H1 (cell line): ENCODE results near the gene SCAF1. TPM values are rescaled to one million over a fixed set of nuclear protein-coding genes. Genes with fewer than 3 reads are reported as not detected.

Source experiments
- CTCF ChIA-PET: fragments of 300-600 bp; sonication (Branson Sonifier 250); formaldehyde crosslinking; loops from one replicate; lab custom pipeline; 2021; ENCODE audit not compliant: partially characterized antibody; lab: Charles Lee
- POLR2A ChIA-PET: fragments of 300-600 bp; sonication (Branson Sonifier 250); formaldehyde crosslinking; loops from one replicate; lab custom pipeline; 2021; ENCODE audit warnings: inconsistent platforms; ENCODE audit not compliant: partially characterized antibody; lab: Charles Lee
- DNase-seq, 2 experiments: peaks; one replicate each; pipeline versions ENCODE4 v3.0.0 to v3.0.0-alpha.2; 2010 to 2022; ENCODE audit warnings: low spot score in 2 of 2, low read depth in 1 of 2, mixed read lengths in 1 of 2
- FAIRE-seq: peaks from 2 replicates; lab custom pipeline; 2011; peaks lifted over from hg19 to GRCh38; lab: Jason Lieb, UNC
- H2AFZ ChIP-seq: 2 replicates; pipeline ENCODE4 v1.8.1; 2012; ENCODE audit warnings: low read length, inconsistent platforms
- H2AK5ac ChIP-seq: 2 replicates; pipeline ENCODE4 v1.6.1; 2013; ENCODE audit warnings: low read depth, low read length
- H2BK120ac ChIP-seq: replicated peaks from 2 replicates; pipeline ENCODE3; 2013; ENCODE audit warnings: low read depth, low read length, inconsistent platforms
- H2BK12ac ChIP-seq: 2 replicates; pipeline ENCODE4 v1.6.1; 2013; ENCODE audit warnings: low read depth, low read length
- H2BK15ac ChIP-seq: 2 replicates; pipeline ENCODE4 v1.6.1; 2013; ENCODE audit warnings: low read length
- H2BK20ac ChIP-seq: 2 replicates; pipeline ENCODE4 v1.6.1; 2013; ENCODE audit warnings: low read length
- H2BK5ac ChIP-seq: 2 replicates; pipeline ENCODE4 v1.6.1; 2013; ENCODE audit warnings: low read depth, low read length
- H3K14ac ChIP-seq: 2 replicates; pipeline ENCODE4 v1.6.1; 2013; ENCODE audit warnings: inconsistent platforms; ENCODE audit not compliant: insufficient read length
- H3K18ac ChIP-seq: 2 replicates; pipeline ENCODE4 v1.6.1; 2013; ENCODE audit warnings: low read length; ENCODE audit errors: extremely low read depth
- H3K23ac ChIP-seq: 2 replicates; pipeline ENCODE4 v1.6.1; 2013; ENCODE audit warnings: inconsistent platforms; ENCODE audit not compliant: insufficient read length
- H3K23me2 ChIP-seq: 2 replicates; pipeline ENCODE4 v1.6.1; 2013; ENCODE audit warnings: low read depth, low read length
- H3K27ac ChIP-seq: 2 replicates; pipeline ENCODE4 v1.6.1; 2011; ENCODE audit warnings: low read depth, low read length, inconsistent platforms
- H3K27me3 ChIP-seq, 4 experiments: replicated peaks in 1 of 4; 1 replicate in 1 of 4; 2 replicates in 3 of 4; pipeline versions ENCODE4 v1.6.1 to v1.8.1; 2011 to 2013; ENCODE audit warnings: low read length in 3 of 4, mild to moderate bottlenecking in 3 of 4, inconsistent platforms in 2 of 4, mixed read lengths in 2 of 4, moderate library complexity in 1 of 4; ENCODE audit not compliant: control insufficient read depth in 3 of 4, insufficient read depth in 3 of 4; ENCODE audit errors: extremely low read depth in 1 of 4
- H3K36me3 ChIP-seq, 4 experiments: 2 replicates each; pipeline versions ENCODE4 v1.6.1 to v1.8.1; 2011 to 2013; ENCODE audit warnings: mild to moderate bottlenecking in 4 of 4, low read length in 3 of 4, moderate library complexity in 2 of 4, control low read depth in 1 of 4, inconsistent platforms in 1 of 4; ENCODE audit not compliant: insufficient read depth in 4 of 4, control insufficient read depth in 2 of 4
- H3K4ac ChIP-seq: replicated peaks from 2 replicates; pipeline ENCODE3; 2013; ENCODE audit warnings: low read length, low read depth, mixed read lengths, inconsistent platforms; ENCODE audit not compliant: insufficient read length
- H3K4me1 ChIP-seq, 4 experiments: replicated peaks in 1 of 4; 1 replicate in 1 of 4; 2 replicates in 3 of 4; pipeline versions ENCODE4 v1.6.1 to v1.8.1; 2011 to 2013; ENCODE audit warnings: low read length in 3 of 4, inconsistent platforms in 2 of 4, mixed read lengths in 1 of 4; ENCODE audit not compliant: insufficient read depth in 4 of 4, control insufficient read depth in 3 of 4
- H3K4me2 ChIP-seq, 2 experiments: 2 replicates each; pipeline versions ENCODE4 v1.6.1 to v1.8.1; 2011 to 2013; ENCODE audit warnings: low read depth in 2 of 2, low read length in 2 of 2, control low read depth in 1 of 2, inconsistent platforms in 1 of 2, mild to moderate bottlenecking in 1 of 2; ENCODE audit not compliant: insufficient read depth in 1 of 2
- H3K4me3 ChIP-seq, 4 experiments: fragments of 200-600, 300-600 bp in 1 of 4; sonication (generic), shearing (Covaris generic), sonication (Bioruptor Twin) in 1 of 4; 2 replicates each; pipeline versions ENCODE4 v1.5.1 to v1.8.1; 2011 to 2016; ENCODE audit warnings: low read length in 4 of 4, low read depth in 3 of 4, control low read depth in 2 of 4, inconsistent platforms in 2 of 4, mild to moderate bottlenecking in 2 of 4, mixed read lengths in 1 of 4, moderate library complexity in 1 of 4; ENCODE audit not compliant: insufficient read depth in 2 of 4; ENCODE audit errors: extremely low read depth in 1 of 4
- H3K56ac ChIP-seq: replicated peaks from 2 replicates; pipeline ENCODE3; 2013; ENCODE audit warnings: low read depth, mild to moderate bottlenecking, mixed read lengths, low read length, inconsistent platforms; ENCODE audit not compliant: insufficient read length
- H3K79me1 ChIP-seq: 2 replicates; pipeline ENCODE4 v1.6.1; 2013; ENCODE audit warnings: low read depth, low read length, control low read depth
- H3K79me2 ChIP-seq, 2 experiments: 2 replicates each; pipeline versions ENCODE4 v1.6.1 to v1.8.1; 2012 to 2013; ENCODE audit warnings: low read length in 2 of 2, mild to moderate bottlenecking in 2 of 2, inconsistent platforms in 1 of 2; ENCODE audit not compliant: insufficient read depth in 2 of 2, control insufficient read depth in 1 of 2
- H3K9ac ChIP-seq, 4 experiments: replicated peaks in 1 of 4; 1 replicate in 1 of 4; 2 replicates in 3 of 4; pipeline versions ENCODE4 v1.6.1 to v1.8.1; 2011 to 2013; ENCODE audit warnings: low read depth in 3 of 4, low read length in 3 of 4, control low read depth in 2 of 4, mild to moderate bottlenecking in 2 of 4, moderate library complexity in 2 of 4, inconsistent platforms in 1 of 4; ENCODE audit errors: extremely low read depth in 1 of 4
- H3K9me3 ChIP-seq, 2 experiments: 2 replicates each; pipeline versions ENCODE4 v1.6.1 to v1.8.1; 2012 to 2013; ENCODE audit warnings: mild to moderate bottlenecking in 2 of 2, moderate library complexity in 2 of 2, control low read depth in 1 of 2, inconsistent platforms in 1 of 2, low read depth in 1 of 2, low read length in 1 of 2, mixed read lengths in 1 of 2; ENCODE audit not compliant: insufficient read depth in 2 of 2
- H4K20me1 ChIP-seq, 2 experiments: replicated peaks in 1 of 2; 2 replicates each; pipeline versions ENCODE3 to v1.8.1; 2011 to 2013; ENCODE audit warnings: inconsistent platforms in 2 of 2, low read length in 2 of 2, mild to moderate bottlenecking in 1 of 2; ENCODE audit not compliant: insufficient read depth in 2 of 2, control insufficient read depth in 1 of 2
- H4K5ac ChIP-seq: 2 replicates; pipeline ENCODE4 v1.6.1; 2013; ENCODE audit warnings: low read length, low read depth, mixed read lengths, inconsistent platforms; ENCODE audit not compliant: insufficient read length
- H4K8ac ChIP-seq: 2 replicates; pipeline ENCODE4 v1.8.0; 2013; ENCODE audit warnings: mild to moderate bottlenecking, moderate library complexity, low read length, inconsistent platforms; ENCODE audit not compliant: insufficient read depth; ENCODE audit errors: extremely low read depth
- H4K91ac ChIP-seq: replicated peaks from 2 replicates; pipeline ENCODE3; 2013; ENCODE audit warnings: low read length, mixed read lengths, inconsistent platforms; ENCODE audit not compliant: insufficient read length
- ATF2 ChIP-seq: IDR thresholded peaks from 2 replicates; pipeline ENCODE4 v1.6.1; 2012; ENCODE audit warnings: low read length, inconsistent platforms
- CBX8 ChIP-seq: fragments of 300-800, 300-1000 bp; sonication (generic); IDR thresholded peaks from 2 replicates; pipeline ENCODE4 v1.7.1; 2016; ENCODE audit warnings: low read depth, low read length, borderline replicate concordance
- CHD1 ChIP-seq: IDR thresholded peaks from 2 replicates; pipeline ENCODE4 v1.6.1; 2012; ENCODE audit warnings: low read depth, low read length, improper control_type of control experiment
- POU5F1 ChIP-seq: IDR thresholded peaks from 2 replicates; pipeline ENCODE4 v1.6.1; 2011; ENCODE audit warnings: low read depth, mild to moderate bottlenecking, low read length, moderate library complexity
- SRF ChIP-seq: IDR thresholded peaks from 2 replicates; pipeline ENCODE4 v1.6.1; 2011; ENCODE audit warnings: mild to moderate bottlenecking, low read depth, low read length, moderate library complexity
- TCF12 ChIP-seq: IDR thresholded peaks from 2 replicates; pipeline ENCODE4 v1.6.1; 2011; ENCODE audit warnings: low read depth, mild to moderate bottlenecking, low read length
- TEAD4 ChIP-seq: IDR thresholded peaks from 2 replicates; pipeline ENCODE4 v1.6.1; 2012; ENCODE audit warnings: low read depth, low read length, inconsistent platforms, mixed read lengths
- WGBS, 2 experiments: shearing (Covaris generic) in 1 of 2; methylation state at CpG; one replicate each; pipeline versions ENCODE4 v1.1.6 to v1.1.7; 2013 to 2015; ENCODE audit warnings: low lambda C conversion rate in 2 of 2, mixed read lengths in 2 of 2, inconsistent platforms in 1 of 2, low coverage in 1 of 2, missing lambda C conversion rate in 1 of 2; ENCODE audit not compliant: insufficient replicate concordance in 2 of 2, insufficient coverage in 1 of 2, insufficient read length in 1 of 2; ENCODE audit errors: extremely low coverage in 1 of 2, missing lambda C conversion rate in 1 of 2; 5-methylcytosine and 5-hydroxymethylcytosine counted together
- polyA plus RNA-seq, 7 experiments: library from polyadenylated mRNA; depleted of rRNA in 3 of 7; stranded (reverse) in 5 of 7; unstranded in 2 of 7; fragments of >200 nt in 5 of 7; fragments of 200-250 nt in 2 of 7; gene quantifications; 1 replicate in 5 of 7; 2 replicates in 1 of 7; 4 replicates in 1 of 7; pipeline versions ENCODE4 v1.2.1 to v1.2.3, GENCODE V29; 2011 to 2013; ENCODE audit warnings: missing spikeins in 2 of 7, mixed read lengths in 2 of 7
- total RNA-seq: library from RNA; stranded (reverse); fragmentation: NEBNext Ultra II Directional; extraction: Animal tissue kit (Norgen Biotek cat#: 25700); gene quantifications from 2 replicates; pipeline ENCODE4 v1.2.1, GENCODE V29; 2021

The SCAF1 gene
- total and polyA plus RNA-seq, 2 of the 8 experiments (the other 6 are each of a cell fraction or from before 2014, with no cell fraction given): 9.7 to 81.7 TPM

- Histone ChIP-seq H2BK12ac (peak within 1 kb of the TSS; percentile 99; the same call in 1 of the 2 replicates), H3K4ac (peak within 1 kb of the TSS; percentile 99), H2BK20ac (no peak within 1 kb of the TSS; the same call in 1 of the 2 replicates), H4K5ac (peak within 1 kb of the TSS; percentile 99), H3K79me2 (peaks cover 17 to 48% of the 10 kb centered on the region in 2 experiments), H3K36me3 (peaks cover 8 to 17% (median 12%) of the 10 kb centered on the region in 4 experiments), H3K27me3 (no peaks in the 10 kb centered on the region), H2BK5ac (peak within 1 kb of the TSS; percentile 99), H3K56ac (peak within 1 kb of the TSS; percentile 100), H3K9ac (peak within 1 kb of the TSS; percentile 94 to 100 (median 100)), H2BK120ac (peak within 1 kb of the TSS; percentile 99), H3K4me2 (peak within 1 kb of the TSS; percentile 71 to 76), H4K91ac (peak within 1 kb of the TSS; percentile 99), H3K23ac (no peak within 1 kb of the TSS), H3K79me1 (peaks cover 6% of the 10 kb centered on the region), H4K20me1 (peaks cover 17 to 29% of the 10 kb centered on the region in 2 experiments), H2AFZ (peak within 1 kb of the TSS; percentile 95), H2AK5ac (peak within 1 kb of the TSS; percentile 83), H3K27ac (peak within 1 kb of the TSS; percentile 100), H3K18ac (peak within 1 kb of the TSS; percentile 98), H4K8ac (peak within 1 kb of the TSS; percentile 100), H3K4me1 (peaks cover 2 to 17% (median 10%) of the 10 kb centered on the region in 4 experiments), H3K14ac (no peak within 1 kb of the TSS), H3K9me3 (no peaks in the 10 kb centered on the region), H3K23me2 (peaks cover 4% of the 10 kb centered on the region), H2BK15ac (peak within 1 kb of the TSS; percentile 81; the same call in 1 of the 2 replicates), H3K4me3 (peak within 1 kb of the TSS; percentile 82 to 99 (median 86))
- DNase-seq (peak in 1 of 2 experiments; percentile 77), FAIRE-seq (no peak)
- WGBS, 2 experiments: 1% methylated on average over 37 of the region's 57 CpGs; no CpG with 5 or more reads in 1 of the 2 experiments
- POLR2A ChIA-PET: interaction anchor here (0.8 to 14.5 kb wide), 33 partner anchors 12 to 1058 kb away, joined by 3 to 275 read pairs (median 5); partner anchors contain the start of genes ADM5, AKT1S1, ATF5 and BCL2L12
- CTCF ChIA-PET: interaction anchor here (0.6 to 2.6 kb wide), 7 partner anchors 9 to 115 kb away, joined by 3 to 11 read pairs (median 6); no protein-coding TSS in a partner anchor
- no peak for TF ChIP-seq TCF12
- no peak for TF ChIP-seq POU5F1
- TF ChIP-seq CHD1: peak; percentile 60; the same call in 1 of the 2 replicates
- TF ChIP-seq SRF: no peak
- no peak; the same call in 1 of the 2 replicates for TF ChIP-seq ATF2
- no peak for TF ChIP-seq CBX8
- no peak for TF ChIP-seq TEAD4
Measured at GRCh38 chr19:49677231-49677900, 35.4 kb downstream of the SCAF1 start, which contains the start of gene PRMT1. Gene PRMT1, plus strand, starts transcription at chr19:49677271. Its CDS starts 10 bp downstream, at chr19:49677281.
